NB4 (cell line): ENCODE results near the gene PDE4A.

ENCODE experiments used
- MYC ChIP-seq: IDR thresholded peaks from 2 replicates; pipeline ENCODE4 v1.6.1; 2011; ENCODE audit warnings: low read depth, low read length
- POLR2A ChIP-seq: IDR thresholded peaks from 2 replicates; pipeline ENCODE4 v1.6.1; 2011; ENCODE audit warnings: mild to moderate bottlenecking; ENCODE audit not compliant: insufficient read length; ENCODE audit errors: extremely low read depth
- TF ChIP-seq, protein P1 (sequence below): IDR thresholded peaks from one replicate; pipeline ENCODE4 v1.5.1; 2012; ENCODE audit warnings: low read depth, low read length

DNA sequence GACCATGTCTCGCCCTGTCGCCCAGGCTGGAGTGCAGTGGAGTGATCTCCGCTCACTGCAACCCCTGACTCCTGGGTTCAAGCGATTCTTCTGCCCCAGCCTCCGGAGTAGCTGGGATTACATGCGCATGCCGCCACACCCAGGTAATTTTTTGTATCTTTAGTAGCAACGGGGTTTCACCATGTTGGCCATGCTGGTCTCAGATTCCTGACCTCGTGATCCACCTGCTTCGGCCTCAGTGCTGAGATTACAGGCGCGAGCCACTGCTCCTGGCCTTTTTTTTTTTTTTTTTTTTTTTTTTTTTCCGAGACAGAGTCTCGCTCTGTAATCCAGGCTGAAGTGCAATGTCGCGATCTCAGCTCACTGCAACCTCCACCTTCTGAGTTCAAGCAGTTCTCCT, 87.7 kb downstream of the PDE4A start:
- TF ChIP-seq, protein P1, sequence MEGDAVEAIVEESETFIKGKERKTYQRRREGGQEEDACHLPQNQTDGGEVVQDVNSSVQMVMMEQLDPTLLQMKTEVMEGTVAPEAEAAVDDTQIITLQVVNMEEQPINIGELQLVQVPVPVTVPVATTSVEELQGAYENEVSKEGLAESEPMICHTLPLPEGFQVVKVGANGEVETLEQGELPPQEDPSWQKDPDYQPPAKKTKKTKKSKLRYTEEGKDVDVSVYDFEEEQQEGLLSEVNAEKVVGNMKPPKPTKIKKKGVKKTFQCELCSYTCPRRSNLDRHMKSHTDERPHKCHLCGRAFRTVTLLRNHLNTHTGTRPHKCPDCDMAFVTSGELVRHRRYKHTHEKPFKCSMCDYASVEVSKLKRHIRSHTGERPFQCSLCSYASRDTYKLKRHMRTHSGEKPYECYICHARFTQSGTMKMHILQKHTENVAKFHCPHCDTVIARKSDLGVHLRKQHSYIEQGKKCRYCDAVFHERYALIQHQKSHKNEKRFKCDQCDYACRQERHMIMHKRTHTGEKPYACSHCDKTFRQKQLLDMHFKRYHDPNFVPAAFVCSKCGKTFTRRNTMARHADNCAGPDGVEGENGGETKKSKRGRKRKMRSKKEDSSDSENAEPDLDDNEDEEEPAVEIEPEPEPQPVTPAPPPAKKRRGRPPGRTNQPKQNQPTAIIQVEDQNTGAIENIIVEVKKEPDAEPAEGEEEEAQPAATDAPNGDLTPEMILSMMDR = no peak
- TF ChIP-seq POLR2A = no peak
- TF ChIP-seq MYC = no peak
